GM23248 (cell line): ENCODE results near the gene NT5E.

Experiments
- EZH2 ChIP-seq: fragments of 200-600 bp; sonication (generic); IDR thresholded peaks from 2 replicates; pipeline ENCODE4 v1.6.1; 2018; ENCODE audit warnings: antibody characterized with exemption, mild to moderate bottlenecking; ENCODE audit not compliant: insufficient read depth, poor library complexity, severe bottlenecking
- EZH2phosphoT487 ChIP-seq: fragments of 200-600 bp; sonication (generic); IDR thresholded peaks from 2 replicates; pipeline ENCODE4 v1.6.1; 2018; ENCODE audit warnings: antibody characterized with exemption, moderate library complexity, mild to moderate bottlenecking, low read depth; ENCODE audit not compliant: insufficient read depth

GRCh38 chr6:85425997-85426396 lies 23.9 kb upstream of the NT5E start:
- no peak for TF ChIP-seq EZH2
- no peak for TF ChIP-seq EZH2phosphoT487
